NCI-H510A (cell line): ENCODE results near the gene COL23A1.
A peak's percentile ranks its signal among the peaks of the same experiment; 100 is the strongest.
"Not testable (repeated sequence)": the region's sequence is repeated elsewhere in the genome, so short reads cannot be mapped to it uniquely, and the experiment has no call there.

Experiments used
- DNase-seq: peaks from one replicate; lab custom pipeline; 2025; lab: John Stamatoyannopoulos, UW

Gene COL23A1

GRCh38 chr5:178207917-178208280 lies 382.3 kb downstream of the COL23A1 start:
- DNase-seq = no peak

GRCh38 chr5:178207183-178207916 lies 382.8 kb downstream of the COL23A1 start:
- no peak for DNase-seq

GRCh38 chr5:178206166-178207101 lies 383.8 kb downstream of the COL23A1 start:
- DNase-seq = no peak

- DNase-seq = no peak
These were observed 384.5 kb downstream of the COL23A1 start for GRCh38 chr5:178205749-178206047.

- peak; percentile 34 for DNase-seq
These were observed 385.1 kb downstream of the COL23A1 start for GRCh38 chr5:178204935-178205748.

GRCh38 chr5:178204182-178204934 lies 385.8 kb downstream of the COL23A1 start, which contains the start of gene HNRNPAB:
TSS of gene HNRNPAB (plus strand) at chr5:178204533. CDS start at chr5:178204838, 305 bp downstream.
- DNase-seq = peak; percentile 78

- no peak for DNase-seq
These were observed 386.5 kb downstream of the COL23A1 start for GRCh38 chr5:178203670-178204181.

GRCh38 chr5:178202541-178202940 lies 387.7 kb downstream of the COL23A1 start:
- no peak for DNase-seq

- no peak for DNase-seq
These were observed 388.3 kb downstream of the COL23A1 start for GRCh38 chr5:178201927-178202235.

GRCh38 chr5:178201221-178201926 lies 388.8 kb downstream of the COL23A1 start:
- no peak for DNase-seq

- DNase-seq = no peak
These were observed 390.4 kb downstream of the COL23A1 start for GRCh38 chr5:178199581-178200434.

GRCh38 chr5:178198706-178199105 lies 391.5 kb downstream of the COL23A1 start:
- no peak for DNase-seq

- not testable (repeated sequence) for DNase-seq
These were observed 392.0 kb downstream of the COL23A1 start for GRCh38 chr5:178198151-178198550.

- DNase-seq = no peak
These were observed 393.2 kb downstream of the COL23A1 start for GRCh38 chr5:178196986-178197385.

- no peak for DNase-seq
These were observed 393.8 kb downstream of the COL23A1 start for GRCh38 chr5:178196281-178196812.

- DNase-seq = no peak
These were observed 396.2 kb downstream of the COL23A1 start for GRCh38 chr5:178194026-178194425.

- no peak for DNase-seq
These were observed 396.9 kb downstream of the COL23A1 start for GRCh38 chr5:178193251-178193809.

- no peak for DNase-seq
These were observed 397.4 kb downstream of the COL23A1 start for GRCh38 chr5:178192787-178193186.

GRCh38 chr5:178192244-178192643 lies 397.9 kb downstream of the COL23A1 start:
- no peak for DNase-seq
